VCaP (cell line): Measurements from ENCODE around the gene JOSD2.

Experiments
- H3K27ac ChIP-seq: fragments of 450-650 bp; 2 replicates; pipeline ENCODE4 v1.5.1; 2017
- CTCF ChIP-seq: fragments of 450-650 bp; conservative IDR thresholded peaks from 2 replicates; pipeline ENCODE4 v1.5.1; 2017; ENCODE audit warnings: mild to moderate bottlenecking, moderate library complexity

JOSD2 gene

GRCh38 chr19:50555450-50556281 lies 44.7 kb upstream of the JOSD2 start:
- no peak for TF ChIP-seq CTCF
- H3K27ac ChIP-seq = no peak overlapping the region

GRCh38 chr19:50555033-50555432 lies 44.0 kb upstream of the JOSD2 start:
- TF ChIP-seq CTCF = no peak
- no peak overlapping the region for H3K27ac ChIP-seq

- TF ChIP-seq CTCF = no peak
- no peak overlapping the region for H3K27ac ChIP-seq
Observed at GRCh38 chr19:50554212-50554611, 43.2 kb upstream of the JOSD2 start.

- H3K27ac ChIP-seq = no peak overlapping the region
- no peak for TF ChIP-seq CTCF
Observed at GRCh38 chr19:50553134-50553703, 42.2 kb upstream of the JOSD2 start.

GRCh38 chr19:50552540-50552939 lies 41.5 kb upstream of the JOSD2 start:
- H3K27ac ChIP-seq = no peak overlapping the region
- no peak for TF ChIP-seq CTCF

- no peak for TF ChIP-seq CTCF
- no peak overlapping the region for H3K27ac ChIP-seq
Observed at GRCh38 chr19:50551715-50552187, 40.8 kb upstream of the JOSD2 start.

GRCh38 chr19:50551034-50551714 lies 40.2 kb upstream of the JOSD2 start:
- no peak for TF ChIP-seq CTCF
- H3K27ac ChIP-seq = no peak overlapping the region
